ENCODE data around the gene RNF183. TPM values are rescaled to one million over a fixed set of nuclear protein-coding genes. Genes with fewer than 3 reads are reported as not detected.
"Not testable (repeated sequence)": the region's sequence is repeated elsewhere in the genome, so short reads cannot be mapped to it uniquely, and the experiment has no call there.

Gene RNF183
- polyA plus RNA-seq, 3 donors from 2014 or later: not detected

- H3K4me3 Mint-ChIP-seq: no peak overlapping the region
- H3K9me3 Mint-ChIP-seq: peaks cover 0 to 3% (median 0%) of the 10 kb centered on the region in 6 donors
- peaks cover 0 to 2% (median 0%) of the 10 kb centered on the region in 3 donors for H3K27me3 Mint-ChIP-seq (ENCODE audit: low read depth in 3 of 3)
- H3K36me3 Mint-ChIP-seq: peaks cover 4 to 5% (median 4%) of the 10 kb centered on the region in 3 donors
- H3K4me1 Mint-ChIP-seq: no peaks in the 10 kb centered on the region
- H3K27ac Mint-ChIP-seq: no peak overlapping the region
- DNase-seq: no peak
These were observed 52.4 kb downstream of the RNF183 start for GRCh38 chr9:113250807-113251206.

DNA sequence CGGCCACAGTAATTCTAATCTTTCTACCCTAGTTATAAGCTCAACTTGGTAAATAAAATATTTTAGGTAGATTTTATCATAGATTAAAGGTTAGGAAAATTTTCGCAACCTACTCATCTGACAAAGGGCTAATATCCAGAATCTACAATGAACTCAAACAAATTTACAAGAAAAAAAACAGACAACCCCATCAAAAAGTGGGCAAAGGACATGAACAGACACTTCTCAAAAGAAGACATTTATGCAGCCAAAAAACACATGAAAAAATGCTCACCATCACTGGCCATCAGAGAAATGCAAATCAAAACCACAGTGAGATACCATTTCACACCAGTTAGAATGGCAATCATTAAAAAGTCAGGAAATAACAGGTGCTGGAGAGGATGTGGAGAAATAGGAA lies 53.5 kb downstream of the RNF183 start:
- H3K27ac Mint-ChIP-seq; H3K4me1 Mint-ChIP-seq; H3K4me3 Mint-ChIP-seq; H3K27me3 Mint-ChIP-seq (ENCODE audit: low read depth in 3 of 3); H3K9me3 Mint-ChIP-seq; DNase-seq; H3K36me3 Mint-ChIP-seq: not testable (repeated sequence)

DNA sequence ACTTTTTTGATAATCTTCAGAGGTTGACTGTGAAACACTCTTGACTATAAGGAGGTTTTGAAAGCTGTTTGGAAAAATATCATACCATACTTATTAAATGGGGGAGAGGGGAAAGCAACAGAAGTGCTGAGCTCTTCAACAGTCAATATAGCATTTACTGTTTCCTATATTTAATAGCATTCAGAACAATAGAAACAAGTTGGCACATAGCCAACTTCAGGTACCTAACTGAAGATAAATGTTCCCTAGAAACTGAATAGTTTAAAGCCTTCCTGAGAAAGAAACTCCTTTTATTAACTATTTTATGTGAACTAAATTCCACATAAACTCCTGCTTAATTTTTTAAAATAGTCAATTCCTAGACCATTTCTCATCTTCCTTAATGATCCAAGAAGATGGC lies 55.5 kb downstream of the RNF183 start:
- DNase-seq: no peak
- peaks cover 0 to 3% (median 0%) of the 10 kb centered on the region in 6 donors for H3K9me3 Mint-ChIP-seq
- H3K36me3 Mint-ChIP-seq: peaks cover 0 to 5% (median 4%) of the 10 kb centered on the region in 3 donors
- H3K4me3 Mint-ChIP-seq: no peak overlapping the region
- no peak overlapping the region for H3K27ac Mint-ChIP-seq
- H3K27me3 Mint-ChIP-seq (ENCODE audit: low read depth in 3 of 3): no peaks in the 10 kb centered on the region
- no peaks in the 10 kb centered on the region for H3K4me1 Mint-ChIP-seq

Other genes starting within 250 kb of the RNF183 start
- 1 to 10 TPM in 1 of 3 donors, under 1 TPM in 2; 0.17 to 1.5 (median 0.80) TPM for gene ZFP37, start 246.7 kb downstream of the RNF183 start, polyA plus RNA-seq
- 10 to 100 TPM in 1 of 3 donors, 1 to 10 TPM in 2; 1.4 to 11.3 (median 3.5) TPM for gene SLC31A2, start 152.4 kb downstream of the RNF183 start, polyA plus RNA-seq
- 10 to 100 TPM in 1 of 3 donors, 1 to 10 TPM in 2; 2.8 to 22.7 (median 8.4) TPM for gene FKBP15, start 82.1 kb downstream of the RNF183 start, polyA plus RNA-seq
- gene SLC31A1, start 81.8 kb downstream of the RNF183 start, polyA plus RNA-seq: 1 to 10 TPM; 5.2 to 5.8 (median 5.5) TPM
- gene CDC26, start 27.8 kb downstream of the RNF183 start, polyA plus RNA-seq: 100 to 1,000 TPM; 136 to 141 (median 137) TPM
- 10 to 100 TPM; 17.7 to 25.6 (median 25.1) TPM for gene PRPF4, start 27.7 kb downstream of the RNF183 start, polyA plus RNA-seq
- gene WDR31, start 36.9 kb upstream of the RNF183 start, polyA plus RNA-seq: not detected
- 1 to 10 TPM; 1.9 to 6.1 (median 3.7) TPM for gene BSPRY, start 46.2 kb upstream of the RNF183 start, polyA plus RNA-seq
- 10 to 100 TPM; 17.4 to 29.7 (median 22.4) TPM for gene HDHD3, start 73.6 kb upstream of the RNF183 start, polyA plus RNA-seq
- gene ALAD, start 97.9 kb upstream of the RNF183 start, polyA plus RNA-seq: 10 to 100 TPM; 11.9 to 26.7 (median 19.7) TPM
- gene POLE3, start 107.3 kb upstream of the RNF183 start, polyA plus RNA-seq: 100 to 1,000 TPM; 132 to 204 (median 177) TPM
- under 1 TPM in 1 of 3 donors, not detected in 2; 0.16 TPM for gene C9orf43, start 107.4 kb upstream of the RNF183 start, polyA plus RNA-seq
- 100 to 1,000 TPM in 1 of 3 donors, 10 to 100 TPM in 2; 76.9 to 230 (median 90.7) TPM for gene RGS3, start 160.4 kb upstream of the RNF183 start, polyA plus RNA-seq

All from immature natural killer cell (primary cell).